A673 (cell line): ENCODE results near the gene FOXC2.

Experiments used
- CTCF ChIP-seq: fragments of 300-800, 200-600 bp; sonication (generic); conservative IDR thresholded peaks from 2 replicates; pipeline ENCODE4 v1.5.1; 2017; ENCODE audit warnings: low read depth, mild to moderate bottlenecking, antibody characterized with exemption, low read length, moderate library complexity, mixed read lengths
- EZH2 ChIP-seq: fragments of 200-600 bp; sonication (generic); IDR thresholded peaks from 2 replicates; pipeline ENCODE4 v1.6.1; 2017; ENCODE audit warnings: borderline replicate concordance, low read depth, mild to moderate bottlenecking, mixed read lengths, antibody characterized with exemption, low read length; ENCODE audit not compliant: poor library complexity, severe bottlenecking

GRCh38 chr16:86517033-86517432, 49.6 kb upstream of the FOXC2 start:
- TF ChIP-seq CTCF (no peak), EZH2 (no peak)
